H1 (cell line): ENCODE measurements around the gene SNX13. TPM values are rescaled to one million over a fixed set of nuclear protein-coding genes. Genes with fewer than 3 reads are reported as not detected.

Source experiments
- CHD7 ChIP-seq: fragments of 300-600 bp; sonication (generic); IDR thresholded peaks from 2 replicates; pipeline ENCODE4 v1.7.1; 2012; ENCODE audit warnings: low read length, moderate library complexity, mild to moderate bottlenecking, inconsistent platforms; ENCODE audit not compliant: insufficient replicate concordance
- polyA plus RNA-seq, 7 experiments: library from polyadenylated mRNA; depleted of rRNA in 3 of 7; stranded (reverse) in 5 of 7; unstranded in 2 of 7; fragments of >200 nt in 5 of 7; fragments of 200-250 nt in 2 of 7; gene quantifications; 1 replicate in 5 of 7; 2 replicates in 1 of 7; 4 replicates in 1 of 7; pipeline versions ENCODE4 v1.2.1 to v1.2.3, GENCODE V29; 2011 to 2013; ENCODE audit warnings: missing spikeins in 2 of 7, mixed read lengths in 2 of 7
- total RNA-seq: library from RNA; stranded (reverse); fragmentation: NEBNext Ultra II Directional; extraction: Animal tissue kit (Norgen Biotek cat#: 25700); gene quantifications from 2 replicates; pipeline ENCODE4 v1.2.1, GENCODE V29; 2021

Gene SNX13
- total and polyA plus RNA-seq, 2 of the 8 experiments (the other 6 are each of a cell fraction or from before 2014, with no cell fraction given) = 5.5 to 27.4 TPM

GRCh38 chr7:17963281-17963680 lies 23.0 kb upstream of the SNX13 start (continued):
- no peak for TF ChIP-seq CHD7
